Fibroblast of lung (primary cell): ENCODE results near the gene ATP10A. TPM values are rescaled to one million over a fixed set of nuclear protein-coding genes. Genes with fewer than 3 reads are reported as not detected.

ENCODE experiments used
- DNase-seq, 2 donors: peaks; one replicate each; pipeline versions ENCODE4 v3.0.0 to v3.0.0-alpha.2; 2010; ENCODE audit warnings: low read depth in 2 of 2
- H2AFZ ChIP-seq: 2 replicates; pipeline ENCODE4 v1.5.1; 2012; ENCODE audit warnings: low read length, control low read depth, inconsistent platforms
- H3K27ac ChIP-seq: 2 replicates; pipeline ENCODE4 v1.5.1; 2011; ENCODE audit warnings: low read length, control low read depth; ENCODE audit not compliant: insufficient read depth
- H3K27me3 ChIP-seq: 2 replicates; pipeline ENCODE4 v1.5.1; 2011; ENCODE audit warnings: mild to moderate bottlenecking, low read length; ENCODE audit not compliant: control insufficient read depth, insufficient read depth
- H3K36me3 ChIP-seq: 2 replicates; pipeline ENCODE4 v1.5.1; 2011; ENCODE audit warnings: low read length; ENCODE audit not compliant: control insufficient read depth, insufficient read depth
- H3K4me1 ChIP-seq: 2 replicates; pipeline ENCODE4 v1.5.1; 2011; ENCODE audit warnings: low read length; ENCODE audit not compliant: control insufficient read depth, insufficient read depth; ENCODE audit errors: extremely low read depth
- H3K4me2 ChIP-seq: 2 replicates; pipeline ENCODE4 v1.5.1; 2011; ENCODE audit warnings: low read length, control low read depth; ENCODE audit not compliant: insufficient read depth; ENCODE audit errors: extremely low read depth
- H3K4me3 ChIP-seq, 4 experiments: fragments of 200-600 bp in 1 of 4; sonication (generic) in 1 of 4; replicated peaks in 1 of 4; 2 replicates each; pipeline ENCODE4 v1.5.1; 2011 to 2016; ENCODE audit warnings: low read length in 4 of 4, low read depth in 3 of 4, mild to moderate bottlenecking in 3 of 4, control low read depth in 2 of 4, inconsistent platforms in 1 of 4, mixed read lengths in 1 of 4; ENCODE audit not compliant: insufficient read depth in 1 of 4; ENCODE audit errors: control extremely low read depth in 1 of 4
- H3K79me2 ChIP-seq: 2 replicates; pipeline ENCODE4 v1.5.1; 2012; ENCODE audit warnings: mild to moderate bottlenecking, low read length, inconsistent platforms; ENCODE audit not compliant: control insufficient read depth, insufficient read depth
- H3K9ac ChIP-seq: 2 replicates; pipeline ENCODE4 v1.5.1; 2011; ENCODE audit warnings: mild to moderate bottlenecking, low read length, control low read depth; ENCODE audit not compliant: insufficient read depth
- H3K9me3 ChIP-seq: 2 replicates; pipeline ENCODE4 v1.5.1; 2012; ENCODE audit warnings: low read depth, low read length; ENCODE audit not compliant: control insufficient read depth, insufficient read depth
- H4K20me1 ChIP-seq: 2 replicates; pipeline ENCODE4 v1.5.1; 2011; ENCODE audit warnings: low read length; ENCODE audit not compliant: control insufficient read depth, insufficient read depth; ENCODE audit errors: extremely low read depth
- EZH2 ChIP-seq: IDR thresholded peaks from 2 replicates; pipeline ENCODE4 v1.5.1; 2012; ENCODE audit warnings: low read length, control low read depth, mild to moderate bottlenecking; ENCODE audit errors: missing control alignments
- polyA plus RNA-seq, 2 donors: library from polyadenylated mRNA; depleted of rRNA in 1 of 2; stranded (reverse) in 1 of 2; unstranded in 1 of 2; fragments of >200 nt; gene quantifications; 2 replicates each; pipeline ENCODE4 v1.2.1, GENCODE V29; 2011 to 2012; ENCODE audit warnings: missing spikeins in 1 of 2
- total RNA-seq: library from RNA; depleted of rRNA; stranded (reverse); fragments of >200 nt; gene quantifications from 2 replicates; pipeline ENCODE4 v1.2.1, GENCODE V29; 2014
- TF ChIP-seq, protein P1 (sequence below), 2 donors: IDR thresholded peaks in 1 of 2; conservative IDR thresholded peaks in 1 of 2; 1 replicate in 1 of 2; 2 replicates in 1 of 2; pipeline ENCODE4 v1.5.1; 2011 to 2012; ENCODE audit warnings: low read length in 2 of 2, control low read depth in 1 of 2, inconsistent platforms in 1 of 2, low read depth in 1 of 2, mild to moderate bottlenecking in 1 of 2

ATP10A gene
- total and polyA plus RNA-seq, 2 donors (not counting 1 experiment from before 2014, with no cell fraction given): 12.7 to 13.8 TPM

DNA sequence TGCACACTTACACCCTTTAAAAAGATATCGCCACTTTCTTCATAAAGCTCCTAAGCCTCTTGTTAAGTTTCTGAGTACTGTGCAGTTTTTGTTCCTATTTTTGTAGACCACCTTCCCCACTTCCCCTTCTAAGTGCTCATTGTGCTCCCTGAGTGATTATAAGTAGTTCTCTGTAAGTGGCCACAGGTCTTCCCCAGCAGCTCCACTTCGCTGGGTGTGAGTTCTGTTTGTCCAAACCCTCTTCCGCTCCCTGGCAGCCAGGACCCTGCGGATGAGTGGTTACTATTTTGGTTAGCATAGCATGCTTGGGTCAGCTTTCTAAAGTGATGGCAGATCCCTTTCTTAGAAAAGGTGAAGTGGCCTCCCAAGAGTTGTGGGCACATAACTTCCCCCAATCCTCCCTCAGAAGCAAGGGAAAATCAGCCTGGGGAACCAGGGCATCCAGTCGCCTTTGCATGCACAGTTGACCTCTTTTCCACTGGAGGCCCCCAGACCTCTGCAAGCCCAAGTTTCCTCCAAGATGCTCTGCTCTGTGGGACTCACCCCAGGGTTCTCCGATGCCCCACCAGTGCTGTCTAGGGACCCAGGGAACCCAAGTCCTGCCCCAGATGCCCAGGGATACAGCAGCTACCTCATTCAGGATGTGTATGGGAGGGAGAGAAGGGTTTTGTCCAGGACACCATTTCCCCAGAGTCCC lies 69.6 kb downstream of the ATP10A start:
- H3K9ac ChIP-seq: no peak overlapping the region
- no peak overlapping the region for H3K27ac ChIP-seq
- no peaks in the 10 kb centered on the region for H3K27me3 ChIP-seq
- no peak for DNase-seq
- no peak overlapping the region for H2AFZ ChIP-seq
- no peak for TF ChIP-seq EZH2
- TF ChIP-seq, protein P1, sequence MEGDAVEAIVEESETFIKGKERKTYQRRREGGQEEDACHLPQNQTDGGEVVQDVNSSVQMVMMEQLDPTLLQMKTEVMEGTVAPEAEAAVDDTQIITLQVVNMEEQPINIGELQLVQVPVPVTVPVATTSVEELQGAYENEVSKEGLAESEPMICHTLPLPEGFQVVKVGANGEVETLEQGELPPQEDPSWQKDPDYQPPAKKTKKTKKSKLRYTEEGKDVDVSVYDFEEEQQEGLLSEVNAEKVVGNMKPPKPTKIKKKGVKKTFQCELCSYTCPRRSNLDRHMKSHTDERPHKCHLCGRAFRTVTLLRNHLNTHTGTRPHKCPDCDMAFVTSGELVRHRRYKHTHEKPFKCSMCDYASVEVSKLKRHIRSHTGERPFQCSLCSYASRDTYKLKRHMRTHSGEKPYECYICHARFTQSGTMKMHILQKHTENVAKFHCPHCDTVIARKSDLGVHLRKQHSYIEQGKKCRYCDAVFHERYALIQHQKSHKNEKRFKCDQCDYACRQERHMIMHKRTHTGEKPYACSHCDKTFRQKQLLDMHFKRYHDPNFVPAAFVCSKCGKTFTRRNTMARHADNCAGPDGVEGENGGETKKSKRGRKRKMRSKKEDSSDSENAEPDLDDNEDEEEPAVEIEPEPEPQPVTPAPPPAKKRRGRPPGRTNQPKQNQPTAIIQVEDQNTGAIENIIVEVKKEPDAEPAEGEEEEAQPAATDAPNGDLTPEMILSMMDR (conservative IDR thresholded peaks at IDR 0.05 in 1 of 2, IDR thresholded peaks at IDR 0.05 in 1 of 2; ENCODE audit: low read depth in 1 of 2, low read length in 2 of 2): no peak
- peaks cover 23% of the 10 kb centered on the region for H3K4me1 ChIP-seq
- peaks cover 10% of the 10 kb centered on the region for H3K79me2 ChIP-seq
- no peaks in the 10 kb centered on the region for H4K20me1 ChIP-seq
- no peak overlapping the region for H3K4me3 ChIP-seq
- H3K9me3 ChIP-seq: no peaks in the 10 kb centered on the region
- H3K4me2 ChIP-seq: no peak overlapping the region
- no peaks in the 10 kb centered on the region for H3K36me3 ChIP-seq

DNA sequence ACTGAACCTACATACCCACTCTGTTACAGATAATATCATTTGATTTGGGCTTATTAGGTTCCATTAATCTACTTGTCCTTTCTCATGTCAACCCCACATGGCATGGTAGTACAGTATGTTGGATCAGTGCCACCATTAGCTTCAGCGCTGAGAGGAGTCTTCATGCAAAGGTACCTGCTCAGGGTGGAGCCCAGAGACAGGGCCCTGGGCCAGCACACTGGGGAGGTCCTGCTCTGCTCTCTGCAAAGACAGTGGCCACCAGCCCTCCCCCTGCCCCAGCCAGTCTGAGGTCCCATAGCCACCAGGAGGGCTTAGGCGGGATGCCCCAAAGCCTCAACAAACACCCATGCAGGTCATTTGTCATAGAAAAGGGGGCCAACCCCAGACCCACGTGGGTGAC lies 71.0 kb downstream of the ATP10A start:
- Histone ChIP-seq H3K4me1 (peaks cover 26% of the 10 kb centered on the region), H3K9me3 (no peaks in the 10 kb centered on the region), H4K20me1 (no peaks in the 10 kb centered on the region), H3K4me3 (no peak overlapping the region), H3K27ac (no peak overlapping the region), H3K9ac (no peak overlapping the region), H3K36me3 (no peaks in the 10 kb centered on the region), H2AFZ (no peak overlapping the region), H3K4me2 (no peak overlapping the region), H3K27me3 (no peaks in the 10 kb centered on the region), H3K79me2 (peaks cover 12% of the 10 kb centered on the region)
- TF ChIP-seq, protein P1 (conservative IDR thresholded peaks at IDR 0.05 in 1 of 2, IDR thresholded peaks at IDR 0.05 in 1 of 2; ENCODE audit: low read depth in 1 of 2, low read length in 2 of 2): no peak
- no peak for TF ChIP-seq EZH2
- DNase-seq: no peak

DNA sequence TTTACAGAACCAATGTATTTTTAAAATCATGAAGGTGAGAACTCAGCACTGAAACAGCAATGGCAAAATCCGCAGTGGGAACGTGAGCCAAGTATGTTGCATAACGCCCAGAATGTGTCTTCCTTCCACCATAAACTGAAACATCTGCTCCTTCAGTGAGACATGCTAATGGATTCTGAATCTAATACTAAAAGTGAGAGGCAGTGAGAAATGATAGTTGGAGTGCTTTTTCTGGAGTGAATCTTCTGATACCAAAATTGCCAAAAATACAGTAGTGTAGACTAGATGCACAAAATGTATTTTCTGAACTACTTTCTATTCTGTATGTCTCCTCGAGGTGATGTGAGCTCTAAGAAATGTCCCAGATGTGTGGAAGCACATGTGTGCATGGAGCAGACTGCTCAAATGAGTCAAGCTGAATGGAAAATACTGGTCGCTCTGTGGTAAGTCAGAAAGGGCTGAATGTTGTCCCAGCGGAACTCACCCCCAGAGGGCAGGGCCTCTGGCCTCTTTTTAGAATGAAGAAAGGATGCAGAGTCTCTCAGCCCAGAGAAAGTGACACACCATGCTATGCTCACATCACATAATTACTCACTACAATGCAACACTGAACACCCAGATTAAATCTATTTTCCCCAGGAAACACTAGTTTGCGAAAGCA lies 73.0 kb downstream of the ATP10A start:
- DNase-seq: peak; percentile 84 to 89
- H3K4me3 ChIP-seq: peak overlapping the region in 1 of 4 experiments; percentile 20
- no peaks in the 10 kb centered on the region for H3K9me3 ChIP-seq
- no peaks in the 10 kb centered on the region for H3K36me3 ChIP-seq
- no peaks in the 10 kb centered on the region for H3K27me3 ChIP-seq
- H3K4me2 ChIP-seq: peak overlapping the region; percentile 30
- no peak overlapping the region for H3K9ac ChIP-seq
- H3K27ac ChIP-seq: peak overlapping the region; percentile 87
- H3K4me1 ChIP-seq: peaks cover 35% of the 10 kb centered on the region
- TF ChIP-seq, protein P1 (conservative IDR thresholded peaks at IDR 0.05 in 1 of 2, IDR thresholded peaks at IDR 0.05 in 1 of 2; ENCODE audit: low read depth in 1 of 2, low read length in 2 of 2): no peak
- TF ChIP-seq EZH2: no peak
- no peaks in the 10 kb centered on the region for H4K20me1 ChIP-seq
- peaks cover 16% of the 10 kb centered on the region for H3K79me2 ChIP-seq
- H2AFZ ChIP-seq: no peak overlapping the region
